Right lobe of liver (tissue), 6 donors: Measurements from ENCODE around the gene APOA1. TPM values are rescaled to one million over a fixed set of nuclear protein-coding genes. Genes with fewer than 3 reads are reported as not detected.
A peak's percentile ranks its signal among the peaks of the same experiment; 100 is the strongest.

Source experiments
- ATAC-seq, 4 donors: fragments of 200-7000 bp; cut with Tn5 transposase; one replicate each; pipeline ENCODE4 v1.9.1; 2020; ENCODE audit warnings: mild to moderate bottlenecking in 4 of 4, moderate library complexity in 4 of 4
- DNase-seq, 3 donors: peaks; one replicate each; pipeline ENCODE4 v3.0.0-alpha.2; 2020
- H3K27ac ChIP-seq, 3 donors: fragments of 200-600 bp; one replicate each; pipeline ENCODE4 v1.8.0; 2022
- H3K27me3 ChIP-seq, 2 donors: fragments of 200-600 bp; one replicate each; pipeline ENCODE4 v1.8.0; 2022
- H3K36me3 ChIP-seq, 4 donors: fragments of 200-600 bp; sonication (generic) in 1 of 4; one replicate each; pipeline versions ENCODE4 v1.5.1 to v1.8.0; 2017 to 2022; ENCODE audit warnings: control low read depth in 1 of 4
- H3K4me1 ChIP-seq, 4 donors: fragments of 200-600 bp; sonication (generic) in 1 of 4; one replicate each; pipeline versions ENCODE4 v1.5.1 to v1.8.0; 2017 to 2022; ENCODE audit warnings: control low read depth in 1 of 4
- H3K4me3 ChIP-seq, 3 donors: fragments of 200-600 bp; one replicate each; pipeline ENCODE4 v1.8.0; 2022
- H3K9me3 ChIP-seq, 4 donors: fragments of 200-600 bp; sonication (generic) in 1 of 4; one replicate each; pipeline versions ENCODE4 v1.5.1 to v1.8.0; 2017 to 2022; ENCODE audit warnings: control low read depth in 1 of 4
- POLR2A ChIP-seq: fragments of 450-650 bp; IDR thresholded peaks from one replicate; pipeline ENCODE4 v1.6.1; 2017; ENCODE audit warnings: antibody characterized with exemption, mild to moderate bottlenecking
- WGBS: methylation state at CpG from one replicate; pipeline ENCODE4 v1.1.6; 2018; ENCODE audit warnings: low coverage, low lambda C conversion rate; ENCODE audit not compliant: insufficient coverage; ENCODE audit errors: missing lambda C conversion rate; 5-methylcytosine and 5-hydroxymethylcytosine counted together
- intact Hi-C, 2 donors: fragments of 100-400 bp; cut with DNase I; formaldehyde crosslinking; loops; one replicate each; pipeline versions ENCODE4 v1.11.2 to v1.14.1; 2022
- total RNA-seq, 6 experiments: library from RNA; depleted of rRNA in 2 of 6; stranded (reverse); fragments of >200 nt in 2 of 6; fragmentation: NEBNext Ultra II Directional in 3 of 6; extraction: Animal tissue kit (Norgen Biotek cat#: 25700) in 3 of 6; gene quantifications; one replicate each; pipeline versions ENCODE4 v1.1.0 to v1.2.4, GENCODE V29; 2016 to 2023
- TF ChIP-seq, protein P1 (sequence below), 4 donors: fragments of 200-600 bp in 3 of 4; fragments of 450-650 bp in 1 of 4; IDR thresholded peaks; one replicate each; pipeline versions ENCODE4 v1.5.1 to v1.8.0; 2016 to 2022; ENCODE audit warnings: antibody characterized with exemption in 4 of 4, mild to moderate bottlenecking in 2 of 4
- donor health status: DM: no; HTN: yes; CAD: no.
- donor health status: DM: no; HTN: no; CAD: no.
- donor health status: DM: no; HTN: no; CAD: no.
- donor health status: DM: no; HTN: yes; CAD: no.
- donor health status: DM: no; HTN: yes; CAD: no.

APOA1 gene
- total RNA-seq, 6 experiments from 2014 or later = 5,429 to 12,494 (median 8,679) TPM

DNA sequence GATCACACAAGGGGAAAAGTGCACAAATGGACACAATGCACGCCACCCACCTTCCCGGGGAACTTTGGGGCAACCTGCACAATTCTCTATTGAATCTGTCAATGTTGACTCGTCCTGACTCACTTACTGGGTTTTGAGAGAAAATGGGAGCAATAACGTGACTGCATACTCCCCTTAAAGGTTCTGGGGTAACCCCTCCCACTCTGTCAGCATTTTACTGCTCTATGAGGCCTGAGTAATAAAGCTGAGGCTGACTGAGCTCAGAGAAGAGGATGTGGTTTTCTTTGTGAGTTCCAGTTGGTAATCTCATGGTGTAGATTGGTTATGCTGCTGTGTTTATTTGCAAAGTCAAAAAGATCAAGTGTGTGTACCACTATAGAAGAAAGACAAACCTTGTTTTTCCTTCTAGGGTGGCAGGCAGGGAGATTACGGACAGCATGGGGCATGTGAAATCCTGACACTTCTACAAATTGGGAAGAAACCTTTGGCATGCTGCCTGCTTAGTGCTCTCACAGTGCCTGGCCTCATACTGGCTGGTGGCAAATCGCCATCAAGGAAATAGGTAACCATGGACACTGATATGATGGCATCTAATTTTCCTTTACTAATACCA, 16.1 kb upstream of the APOA1 start:
- Histone ChIP-seq H3K27ac (no peak overlapping the region), H3K27me3 (no peaks in the 10 kb centered on the region), H3K36me3 (peaks cover 0 to 17% (median 3%) of the 10 kb centered on the region in 4 donors), H3K4me1 (peaks cover 0 to 31% (median 14%) of the 10 kb centered on the region in 4 donors), H3K4me3 (no peak overlapping the region), H3K9me3 (no peaks in the 10 kb centered on the region)
- intact Hi-C loops = loop anchor here in 1 of 2 donors (10.0 kb wide), 1 partner anchor 371 kb away; no protein-coding TSS in a partner anchor
- no peak for TF ChIP-seq POLR2A
- TF ChIP-seq, protein P1, sequence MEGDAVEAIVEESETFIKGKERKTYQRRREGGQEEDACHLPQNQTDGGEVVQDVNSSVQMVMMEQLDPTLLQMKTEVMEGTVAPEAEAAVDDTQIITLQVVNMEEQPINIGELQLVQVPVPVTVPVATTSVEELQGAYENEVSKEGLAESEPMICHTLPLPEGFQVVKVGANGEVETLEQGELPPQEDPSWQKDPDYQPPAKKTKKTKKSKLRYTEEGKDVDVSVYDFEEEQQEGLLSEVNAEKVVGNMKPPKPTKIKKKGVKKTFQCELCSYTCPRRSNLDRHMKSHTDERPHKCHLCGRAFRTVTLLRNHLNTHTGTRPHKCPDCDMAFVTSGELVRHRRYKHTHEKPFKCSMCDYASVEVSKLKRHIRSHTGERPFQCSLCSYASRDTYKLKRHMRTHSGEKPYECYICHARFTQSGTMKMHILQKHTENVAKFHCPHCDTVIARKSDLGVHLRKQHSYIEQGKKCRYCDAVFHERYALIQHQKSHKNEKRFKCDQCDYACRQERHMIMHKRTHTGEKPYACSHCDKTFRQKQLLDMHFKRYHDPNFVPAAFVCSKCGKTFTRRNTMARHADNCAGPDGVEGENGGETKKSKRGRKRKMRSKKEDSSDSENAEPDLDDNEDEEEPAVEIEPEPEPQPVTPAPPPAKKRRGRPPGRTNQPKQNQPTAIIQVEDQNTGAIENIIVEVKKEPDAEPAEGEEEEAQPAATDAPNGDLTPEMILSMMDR (IDR thresholded peaks at IDR 0.05) = no peak
- DNase-seq (no peak), ATAC-seq (peak; percentile 40 to 49 (median 45))
- 52% methylated on average over 6 of the region's 6 CpGs for WGBS

GRCh38 chr11:116852261-116853031, 15.0 kb upstream of the APOA1 start:
- DNase-seq (no peak), ATAC-seq (peak; percentile 54 to 59 (median 56))
- Histone ChIP-seq H3K27ac (peak overlapping the region in 1 of 3 donors; percentile 9), H3K27me3 (no peaks in the 10 kb centered on the region), H3K4me3 (no peak overlapping the region), H3K9me3 (no peaks in the 10 kb centered on the region), H3K36me3 (peaks cover 0 to 15% (median 6%) of the 10 kb centered on the region in 4 donors), H3K4me1 (peaks cover 0 to 31% (median 11%) of the 10 kb centered on the region in 4 donors)
- WGBS = 26% methylated on average over 5 of the region's 5 CpGs
- intact Hi-C loops = loop anchor here in 1 of 2 donors (10.0 kb wide), 1 partner anchor 372 kb away; no protein-coding TSS in a partner anchor
- no peak for TF ChIP-seq POLR2A
- TF ChIP-seq, protein P1 (IDR thresholded peaks at IDR 0.05) = no peak

DNA sequence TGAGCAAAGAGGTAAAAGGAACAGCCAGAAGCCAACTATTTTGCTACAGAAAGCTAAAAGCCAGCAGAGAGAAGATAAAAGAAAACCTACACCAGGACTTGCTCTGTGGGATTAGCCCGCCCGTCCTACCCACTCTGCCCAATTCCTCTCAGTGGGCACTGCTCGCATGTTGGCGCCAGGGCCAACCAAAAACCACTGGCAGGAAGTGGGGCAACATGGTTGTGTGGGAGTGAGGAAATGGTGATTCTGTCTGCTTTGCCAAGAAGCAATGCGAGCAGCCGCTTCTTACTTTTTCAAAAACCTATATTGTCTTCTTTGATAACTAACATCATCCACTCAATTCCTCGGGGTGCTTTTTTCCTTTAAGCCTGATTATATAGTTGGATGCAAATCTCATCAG, 14.2 kb upstream of the APOA1 start:
- no peak overlapping the region for H3K27ac ChIP-seq
- H3K9me3 ChIP-seq = no peaks in the 10 kb centered on the region
- peak in 1 of 4 donors; percentile 25 for ATAC-seq
- H3K27me3 ChIP-seq = no peaks in the 10 kb centered on the region
- H3K36me3 ChIP-seq = peaks cover 0 to 23% (median 7%) of the 10 kb centered on the region in 4 donors
- TF ChIP-seq, protein P1 (IDR thresholded peaks at IDR 0.05) = no peak
- TF ChIP-seq POLR2A = no peak
- intact Hi-C loops = loop anchor here in 1 of 2 donors (10.0 kb wide), 1 partner anchor 373 kb away; no protein-coding TSS in a partner anchor
- WGBS = 52% methylated on average over 7 of the region's 7 CpGs
- H3K4me1 ChIP-seq = peaks cover 0 to 23% (median 8%) of the 10 kb centered on the region in 4 donors
- DNase-seq = no peak
- no peak overlapping the region for H3K4me3 ChIP-seq

DNA sequence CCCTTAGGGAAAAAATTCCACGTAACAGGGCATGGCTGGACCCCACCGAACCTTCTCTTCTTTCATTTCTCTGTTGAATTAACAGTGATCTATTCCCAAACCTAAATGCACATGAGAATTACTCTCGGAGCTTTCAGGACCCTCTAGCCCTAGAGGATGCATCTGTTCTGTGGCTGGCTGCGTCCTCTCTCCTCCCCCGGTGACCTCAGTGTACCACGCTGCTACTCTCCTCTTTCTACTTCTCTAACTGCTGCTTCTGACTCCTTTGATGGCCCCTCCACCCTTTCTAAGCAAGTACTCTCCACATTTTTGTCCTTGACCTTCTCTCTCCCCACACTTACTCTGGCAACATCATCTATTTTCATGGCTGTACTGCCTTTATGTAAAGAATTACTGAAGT, 12.1 kb upstream of the APOA1 start:
- Histone ChIP-seq H3K9me3 (no peaks in the 10 kb centered on the region), H3K36me3 (peaks cover 0 to 41% (median 15%) of the 10 kb centered on the region in 4 donors), H3K27me3 (no peaks in the 10 kb centered on the region), H3K4me3 (no peak overlapping the region), H3K4me1 (peaks cover 0 to 16% (median 6%) of the 10 kb centered on the region in 4 donors), H3K27ac (no peak overlapping the region)
- no peak for DNase-seq
- intact Hi-C loops = no loop called here
- 75% methylated on average over 4 of the region's 6 CpGs for WGBS
- TF ChIP-seq, protein P1 (IDR thresholded peaks at IDR 0.05) = no peak
- no peak for TF ChIP-seq POLR2A
- ATAC-seq = no peak
